Occipital lobe (tissue), 3 donors: ENCODE measurements around the gene ELMOD3. TPM values are rescaled to one million over a fixed set of nuclear protein-coding genes. Genes with fewer than 3 reads are reported as not detected.

Experiments
- DNase-seq: peaks from one replicate; lab custom pipeline; 2025; lab: John Stamatoyannopoulos, UW
- small RNA-seq: library from RNA; depleted of rRNA; stranded (forward); fragments of <200 nt; gene quantifications from one replicate; pipeline ENCODE3, GENCODE V24; 2014
- total RNA-seq: library from RNA; depleted of rRNA; stranded (reverse); fragments of >200 nt; gene quantifications from one replicate; pipeline ENCODE4 v1.2.3, GENCODE V29; 2014

ELMOD3 gene
- total RNA-seq, 1 donor from 2014 or later, result 16.8 TPM

GRCh38 chr2:85439986-85440385 lies 85.4 kb downstream of the ELMOD3 start:
- no peak for DNase-seq

GRCh38 chr2:85440729-85441128 lies 86.2 kb downstream of the ELMOD3 start:
- no peak for DNase-seq

Small RNA genes within 50 kb of the gene (small RNA-seq; reads per million reads assigned to genes)
- gene AC062037.1 (not detected), gene AC062037.2 (not detected), gene RF00019 (not detected), gene RN7SL113P (not detected)

Other genes starting within 250 kb of the ELMOD3 start
- gene TCF7L1, start 221.4 kb upstream of the ELMOD3 start, total RNA-seq, result 1.1 TPM
- gene TGOLN2, start 26.8 kb upstream of the ELMOD3 start, total RNA-seq, result 34.5 TPM
- gene RETSAT, start 241 bp upstream of the ELMOD3 start, total RNA-seq, result 14.5 TPM
- gene CAPG, start 55.6 kb downstream of the ELMOD3 start, total RNA-seq, result 11.1 TPM
- 0.47 TPM for gene SH2D6, start 63.9 kb downstream of the ELMOD3 start, total RNA-seq
- gene MAT2A, start 184.4 kb downstream of the ELMOD3 start, total RNA-seq, result 95.1 TPM
- 32.6 TPM for gene GGCX, start 206.7 kb downstream of the ELMOD3 start, total RNA-seq
- gene VAMP8, start 222.8 kb downstream of the ELMOD3 start, total RNA-seq, result 0.94 TPM
- gene VAMP5, start 229.7 kb downstream of the ELMOD3 start, total RNA-seq, result 3.6 TPM
- gene RNF181, start 241.0 kb downstream of the ELMOD3 start, total RNA-seq, result 38.8 TPM
- gene TMEM150A, start 247.9 kb downstream of the ELMOD3 start, total RNA-seq, result 4.8 TPM